NT2/D1 (cell line): ENCODE measurements around the gene SNRPB.

Experiments
- SUZ12 ChIP-seq: IDR thresholded peaks from 2 replicates; pipeline ENCODE4 v1.6.1; 2011; ENCODE audit not compliant: insufficient read length, insufficient read depth; ENCODE audit errors: extremely low read depth
- YY1 ChIP-seq: IDR thresholded peaks from 2 replicates; pipeline ENCODE4 v1.6.1; 2011; ENCODE audit not compliant: insufficient read length, insufficient read depth
- ZNF274 ChIP-seq: IDR thresholded peaks from 2 replicates; pipeline ENCODE4 v1.6.1; 2011; ENCODE audit warnings: mild to moderate bottlenecking, low read depth, low read length

DNA sequence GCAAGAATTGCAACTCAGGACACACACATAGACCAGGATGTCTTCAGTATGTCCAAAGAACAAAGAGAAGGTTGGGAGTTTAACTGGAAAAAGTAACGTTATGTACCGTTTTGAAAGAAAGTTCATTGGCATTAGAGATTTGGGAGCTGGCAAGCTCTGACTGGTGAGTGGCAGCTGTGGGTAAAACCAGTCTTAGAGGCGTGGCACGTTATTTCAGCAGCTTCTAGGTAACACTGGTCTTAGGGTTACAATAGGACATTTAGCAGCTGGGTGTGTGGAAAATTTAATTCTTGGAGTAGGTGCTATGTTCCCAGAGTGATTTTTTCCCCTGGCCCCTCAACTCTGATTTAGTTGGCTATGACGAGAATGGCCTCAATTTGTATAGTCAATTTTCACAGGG is 19.2 kb downstream of the SNRPB start:
- TF ChIP-seq ZNF274 (no peak), YY1 (no peak), SUZ12 (no peak)
